Esophagus squamous epithelium (tissue), 4 donors: ENCODE results near the gene POLR3H.

ENCODE experiments used
- CTCF ChIP-seq, 6 experiments: fragments of 450-650 bp in 4 of 6; fragments of 200-600 bp in 2 of 6; sonication (generic) in 2 of 6; IDR thresholded peaks; one replicate each; pipeline ENCODE4 v1.5.1; 2016 to 2019; ENCODE audit warnings: antibody characterized with exemption in 6 of 6, mild to moderate bottlenecking in 4 of 6, moderate library complexity in 4 of 6
- POLR2A ChIP-seq, 4 donors: fragments of 450-650 bp; IDR thresholded peaks; one replicate each; pipeline ENCODE4 v1.6.1; 2017; ENCODE audit warnings: antibody characterized with exemption in 4 of 4, mild to moderate bottlenecking in 4 of 4, moderate library complexity in 3 of 4

DNA sequence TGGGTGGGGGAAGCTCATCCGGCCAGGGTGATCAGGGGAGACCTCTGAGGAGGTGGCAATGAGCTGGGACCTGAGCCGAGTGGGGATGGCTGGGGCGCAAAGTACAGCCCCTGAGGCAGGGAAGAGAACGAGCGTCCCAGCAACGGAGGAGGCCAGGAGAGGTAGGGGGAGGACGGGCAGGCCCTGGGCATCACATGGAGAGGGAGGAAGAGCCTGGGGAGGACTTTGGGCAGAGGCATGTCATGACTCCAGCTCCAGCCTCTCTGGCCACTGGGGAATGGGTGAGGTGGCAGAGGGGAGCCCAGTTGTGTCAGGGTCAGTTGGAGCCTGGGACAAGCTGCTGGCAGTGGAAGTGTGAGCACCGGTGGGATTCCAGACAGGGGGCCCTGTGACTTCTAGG, 33.8 kb upstream of the POLR3H start:
- no peak for TF ChIP-seq CTCF (IDR thresholded peaks at IDR 0.05)
- no peak for TF ChIP-seq POLR2A (IDR thresholded peaks at IDR 0.05)
